Pancreas (tissue), 10 donors: ENCODE results near the gene MTMR1. TPM values are rescaled to one million over a fixed set of nuclear protein-coding genes. Genes with fewer than 3 reads are reported as not detected.

Experiments
- ATAC-seq, 4 donors: fragments of 200-7000 bp; cut with Tn5 transposase; one replicate each; pipeline versions ENCODE4 v1.8.0 to v1.9.1; 2020; ENCODE audit warnings: mild to moderate bottlenecking in 4 of 4, moderate library complexity in 4 of 4
- DNase-seq, 6 donors: peaks; one replicate each; pipeline ENCODE4 v3.0.0-alpha.2; 2020
- FAIRE-seq: peaks from 2 replicates; lab custom pipeline; 2012; peaks lifted over from hg19 to GRCh38; lab: Jason Lieb, UNC
- H3K27ac ChIP-seq, 4 donors: fragments of 200-600 bp; sonication (generic); 1 replicate in 3 of 4; 2 replicates in 1 of 4; pipeline versions ENCODE4 v1.5.0 to v1.8.0; 2020
- H3K27me3 ChIP-seq, 4 donors: fragments of 200-600 bp; one replicate each; pipeline ENCODE4 v1.8.0; 2021
- H3K36me3 ChIP-seq, 3 donors: fragments of 200-600 bp; sonication (generic) in 1 of 3; one replicate each; pipeline versions ENCODE4 v1.5.0 to v1.8.0; 2020 to 2021
- H3K4me1 ChIP-seq, 3 donors: fragments of 200-600 bp; one replicate each; pipeline ENCODE4 v1.8.0; 2021
- H3K4me3 ChIP-seq, 4 donors: fragments of 200-600 bp; sonication (generic) in 2 of 4; one replicate each; pipeline versions ENCODE4 v1.5.0 to v1.8.0; 2020 to 2021
- H3K9me3 ChIP-seq, 4 donors: fragments of 200-600 bp; one replicate each; pipeline ENCODE4 v1.8.0; 2021
- WGBS, 2 donors: extraction: QIAGEN DNeasy Blood & Tissue Kit; methylation state at CpG; one replicate each; pipeline ENCODE4 v1.1.7; 2013; 5-methylcytosine and 5-hydroxymethylcytosine counted together
- intact Hi-C, 3 donors: fragments of 100-400 bp; cut with DNase I; formaldehyde crosslinking; loops; one replicate each; pipeline versions ENCODE4 v1.11.1 to v1.14.2; 2022
- polyA plus RNA-seq, 2 donors: library from polyadenylated mRNA; stranded (reverse); fragments of 200-250 nt; gene quantifications; one replicate each; pipeline ENCODE4 v1.2.3, GENCODE V29; 2013
- total RNA-seq, 6 donors: library from RNA; stranded (reverse); fragmentation: NEBNext Ultra II Directional in 4 of 6; extraction: Animal tissue kit (Norgen Biotek cat#: 25700) in 4 of 6; gene quantifications; one replicate each; pipeline versions ENCODE4 v1.2.1 to v1.2.4, GENCODE V29; 2021 to 2023
- TF ChIP-seq, protein P1 (sequence below), 4 donors: fragments of 200-600 bp; sonication (generic) in 3 of 4; IDR thresholded peaks; one replicate each; pipeline versions ENCODE4 v1.5.0 to v1.8.0; 2021; ENCODE audit warnings: antibody characterized with exemption in 4 of 4
- donor health status: healthy with polysubstance abuse.
- donor health status: DM: no; HTN: no; CAD: no; lungs with moderate emphysema.
- donor health status: DM: no; HTN: no; CAD: no.
- donor health status: control.
- donor health status: control.
- donor health status: Bipolar disorder and iron deficiency.
- donor health status: DM: yes; HTN: yes; CAD: no.
- donor health status: DM: no; HTN: no; CAD: no.
- donor health status: DM: no; HTN: no; CAD: no.
- donor health status: DM: yes; HTN: yes; CAD: no.

MTMR1 gene
- total and polyA plus RNA-seq, 8 donors: 6.8 to 14.0 (median 10.2) TPM

GRCh38 chrX:150688911-150689451 lies 4.2 kb upstream of the MTMR1 start:
- WGBS, 2 donors: 56 to 58% methylated on average over 5 of the region's 5 CpGs
- TF ChIP-seq, protein P1, sequence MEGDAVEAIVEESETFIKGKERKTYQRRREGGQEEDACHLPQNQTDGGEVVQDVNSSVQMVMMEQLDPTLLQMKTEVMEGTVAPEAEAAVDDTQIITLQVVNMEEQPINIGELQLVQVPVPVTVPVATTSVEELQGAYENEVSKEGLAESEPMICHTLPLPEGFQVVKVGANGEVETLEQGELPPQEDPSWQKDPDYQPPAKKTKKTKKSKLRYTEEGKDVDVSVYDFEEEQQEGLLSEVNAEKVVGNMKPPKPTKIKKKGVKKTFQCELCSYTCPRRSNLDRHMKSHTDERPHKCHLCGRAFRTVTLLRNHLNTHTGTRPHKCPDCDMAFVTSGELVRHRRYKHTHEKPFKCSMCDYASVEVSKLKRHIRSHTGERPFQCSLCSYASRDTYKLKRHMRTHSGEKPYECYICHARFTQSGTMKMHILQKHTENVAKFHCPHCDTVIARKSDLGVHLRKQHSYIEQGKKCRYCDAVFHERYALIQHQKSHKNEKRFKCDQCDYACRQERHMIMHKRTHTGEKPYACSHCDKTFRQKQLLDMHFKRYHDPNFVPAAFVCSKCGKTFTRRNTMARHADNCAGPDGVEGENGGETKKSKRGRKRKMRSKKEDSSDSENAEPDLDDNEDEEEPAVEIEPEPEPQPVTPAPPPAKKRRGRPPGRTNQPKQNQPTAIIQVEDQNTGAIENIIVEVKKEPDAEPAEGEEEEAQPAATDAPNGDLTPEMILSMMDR (IDR thresholded peaks at IDR 0.05): no peak
- DNase-seq (no peak), FAIRE-seq (no peak), ATAC-seq (no peak)
- Histone ChIP-seq H3K4me1 (no peaks in the 10 kb centered on the region), H3K36me3 (no peaks in the 10 kb centered on the region), H3K27me3 (peaks cover 0 to 3% (median 0%) of the 10 kb centered on the region in 4 donors), H3K9me3 (no peaks in the 10 kb centered on the region), H3K4me3 (no peak overlapping the region), H3K27ac (no peak overlapping the region)
- intact Hi-C loops: no loop called here

DNA sequence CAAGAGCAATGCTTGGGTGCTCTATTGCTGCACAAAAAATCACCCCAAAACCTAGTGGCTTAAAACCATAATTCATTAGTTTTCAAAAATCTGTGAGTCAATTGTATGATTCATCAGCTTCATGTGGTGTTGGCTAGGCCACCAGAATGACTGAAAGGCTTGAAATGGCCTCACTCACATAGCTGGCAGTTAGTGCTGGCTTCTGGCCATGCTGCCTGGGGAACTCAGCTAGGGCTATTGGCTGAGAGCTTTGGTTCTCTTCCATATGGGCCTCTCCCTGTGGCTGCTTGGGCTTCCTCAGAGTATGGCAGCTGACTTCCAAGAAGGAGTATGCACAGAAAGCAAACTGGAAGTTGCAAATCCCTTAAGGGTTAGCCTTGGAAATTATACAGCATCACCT lies 3.1 kb upstream of the MTMR1 start:
- no peak for FAIRE-seq
- Histone ChIP-seq H3K4me1 (no peaks in the 10 kb centered on the region), H3K36me3 (no peaks in the 10 kb centered on the region), H3K9me3 (no peaks in the 10 kb centered on the region), H3K4me3 (no peak overlapping the region), H3K27ac (no peak overlapping the region), H3K27me3 (no peaks in the 10 kb centered on the region)
- peak in 1 of 6 donors; percentile 21 for DNase-seq
- ATAC-seq: no peak
- TF ChIP-seq, protein P1 (IDR thresholded peaks at IDR 0.05): no peak
- intact Hi-C loops: no loop called here

GRCh38 chrX:150692296-150692695 lies 900 bp upstream of the MTMR1 start:
- H3K36me3 ChIP-seq: no peaks in the 10 kb centered on the region
- intact Hi-C loops: no loop called here
- WGBS, 2 donors: 51 to 57% methylated on average over 5 of the region's 5 CpGs
- no peak overlapping the region for H3K27ac ChIP-seq
- TF ChIP-seq, protein P1 (IDR thresholded peaks at IDR 0.05): no peak
- DNase-seq (no peak), FAIRE-seq (no peak), ATAC-seq (no peak)
- no peaks in the 10 kb centered on the region for H3K27me3 ChIP-seq
- H3K9me3 ChIP-seq: no peaks in the 10 kb centered on the region
- H3K4me3 ChIP-seq: peak overlapping the region in 2 of 4 donors; percentile 42 to 48
- peaks cover 0 to 4% (median 0%) of the 10 kb centered on the region in 3 donors for H3K4me1 ChIP-seq

- no peak for FAIRE-seq
- DNase-seq: peak; percentile 52 to 90 (median 72)
- H3K36me3 ChIP-seq: no peaks in the 10 kb centered on the region
- H3K27me3 ChIP-seq: no peaks in the 10 kb centered on the region
- H3K4me3 ChIP-seq: peak overlapping the region; percentile 9 to 48 (median 26)
- TF ChIP-seq, protein P1 (IDR thresholded peaks at IDR 0.05): no peak
- 1 to 23% methylated on average over 35 to 42 of the region's 42 CpGs for WGBS, 2 donors
- ATAC-seq: peak; percentile 72 to 82 (median 76)
- intact Hi-C loops: no loop called here
- H3K9me3 ChIP-seq: no peaks in the 10 kb centered on the region
- H3K27ac ChIP-seq: peak overlapping the region; percentile 52 to 87 (median 78)
- peaks cover 0 to 4% (median 0%) of the 10 kb centered on the region in 3 donors for H3K4me1 ChIP-seq
Observed at GRCh38 chrX:150693725-150694574, 754 bp downstream of the MTMR1 start.
